PFSK-1 (cell line): ENCODE results near the gene NCAM2.

ENCODE experiments used
- FOXP2 ChIP-seq: optimal IDR thresholded peaks from 2 replicates; pipeline ENCODE3; 2011; ENCODE audit warnings: borderline replicate concordance, control low read depth, inconsistent platforms; ENCODE audit not compliant: insufficient read depth; ENCODE audit errors: extremely low read length, extremely low read depth
- POLR2AphosphoS5 ChIP-seq: IDR thresholded peaks from 2 replicates; pipeline ENCODE4 v1.6.1; 2012; ENCODE audit warnings: low read depth, mild to moderate bottlenecking, control low read depth, low read length, moderate library complexity
- SIN3A ChIP-seq: IDR thresholded peaks from 2 replicates; pipeline ENCODE4 v1.6.1; 2012; ENCODE audit warnings: mild to moderate bottlenecking, low read length, moderate library complexity, borderline replicate concordance; ENCODE audit not compliant: insufficient read depth
- TAF1 ChIP-seq: IDR thresholded peaks from 2 replicates; pipeline ENCODE4 v1.6.1; 2012; ENCODE audit warnings: low read length, control low read depth, borderline replicate concordance; ENCODE audit not compliant: insufficient read depth
- TF ChIP-seq, protein P1 (sequence below), 2 experiments: IDR thresholded peaks; 2 replicates each; pipeline versions ENCODE4 v1.6.1 to v1.8.0; 2011 to 2012; ENCODE audit warnings: low read depth in 2 of 2, low read length in 2 of 2, control low read depth in 1 of 2, inconsistent platforms in 1 of 2, mild to moderate bottlenecking in 1 of 2, moderate library complexity in 1 of 2; ENCODE audit not compliant: insufficient read depth in 1 of 2

NCAM2 gene

DNA sequence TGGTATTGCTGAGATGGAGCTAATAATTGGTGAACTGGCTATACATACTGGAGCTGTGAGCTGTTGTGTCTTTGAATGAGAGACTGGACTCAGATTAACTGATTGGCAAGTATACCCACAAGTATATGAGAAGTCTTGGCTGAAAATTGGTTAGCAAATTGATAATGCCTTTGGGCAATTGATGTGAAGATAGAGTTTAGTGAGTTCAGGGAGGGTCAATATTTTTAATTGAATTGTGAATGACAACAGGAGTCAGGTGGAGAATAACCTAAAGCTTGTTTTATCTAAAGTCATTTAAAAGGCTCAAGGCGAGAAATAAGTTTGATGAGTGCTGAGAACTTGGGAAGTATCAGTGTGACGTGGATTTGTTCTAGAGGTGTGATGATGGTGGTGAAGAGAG lies 27.5 kb downstream of the NCAM2 start:
- TF ChIP-seq SIN3A, result no peak
- no peak for TF ChIP-seq POLR2AphosphoS5
- TF ChIP-seq, protein P1, sequence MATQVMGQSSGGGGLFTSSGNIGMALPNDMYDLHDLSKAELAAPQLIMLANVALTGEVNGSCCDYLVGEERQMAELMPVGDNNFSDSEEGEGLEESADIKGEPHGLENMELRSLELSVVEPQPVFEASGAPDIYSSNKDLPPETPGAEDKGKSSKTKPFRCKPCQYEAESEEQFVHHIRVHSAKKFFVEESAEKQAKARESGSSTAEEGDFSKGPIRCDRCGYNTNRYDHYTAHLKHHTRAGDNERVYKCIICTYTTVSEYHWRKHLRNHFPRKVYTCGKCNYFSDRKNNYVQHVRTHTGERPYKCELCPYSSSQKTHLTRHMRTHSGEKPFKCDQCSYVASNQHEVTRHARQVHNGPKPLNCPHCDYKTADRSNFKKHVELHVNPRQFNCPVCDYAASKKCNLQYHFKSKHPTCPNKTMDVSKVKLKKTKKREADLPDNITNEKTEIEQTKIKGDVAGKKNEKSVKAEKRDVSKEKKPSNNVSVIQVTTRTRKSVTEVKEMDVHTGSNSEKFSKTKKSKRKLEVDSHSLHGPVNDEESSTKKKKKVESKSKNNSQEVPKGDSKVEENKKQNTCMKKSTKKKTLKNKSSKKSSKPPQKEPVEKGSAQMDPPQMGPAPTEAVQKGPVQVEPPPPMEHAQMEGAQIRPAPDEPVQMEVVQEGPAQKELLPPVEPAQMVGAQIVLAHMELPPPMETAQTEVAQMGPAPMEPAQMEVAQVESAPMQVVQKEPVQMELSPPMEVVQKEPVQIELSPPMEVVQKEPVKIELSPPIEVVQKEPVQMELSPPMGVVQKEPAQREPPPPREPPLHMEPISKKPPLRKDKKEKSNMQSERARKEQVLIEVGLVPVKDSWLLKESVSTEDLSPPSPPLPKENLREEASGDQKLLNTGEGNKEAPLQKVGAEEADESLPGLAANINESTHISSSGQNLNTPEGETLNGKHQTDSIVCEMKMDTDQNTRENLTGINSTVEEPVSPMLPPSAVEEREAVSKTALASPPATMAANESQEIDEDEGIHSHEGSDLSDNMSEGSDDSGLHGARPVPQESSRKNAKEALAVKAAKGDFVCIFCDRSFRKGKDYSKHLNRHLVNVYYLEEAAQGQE (IDR thresholded peaks at IDR 0.05; ENCODE audit: insufficient read depth in 1 of 2, low read depth in 2 of 2, low read length in 2 of 2), result no peak
- TF ChIP-seq FOXP2, result no peak
- TF ChIP-seq TAF1, result no peak

DNA sequence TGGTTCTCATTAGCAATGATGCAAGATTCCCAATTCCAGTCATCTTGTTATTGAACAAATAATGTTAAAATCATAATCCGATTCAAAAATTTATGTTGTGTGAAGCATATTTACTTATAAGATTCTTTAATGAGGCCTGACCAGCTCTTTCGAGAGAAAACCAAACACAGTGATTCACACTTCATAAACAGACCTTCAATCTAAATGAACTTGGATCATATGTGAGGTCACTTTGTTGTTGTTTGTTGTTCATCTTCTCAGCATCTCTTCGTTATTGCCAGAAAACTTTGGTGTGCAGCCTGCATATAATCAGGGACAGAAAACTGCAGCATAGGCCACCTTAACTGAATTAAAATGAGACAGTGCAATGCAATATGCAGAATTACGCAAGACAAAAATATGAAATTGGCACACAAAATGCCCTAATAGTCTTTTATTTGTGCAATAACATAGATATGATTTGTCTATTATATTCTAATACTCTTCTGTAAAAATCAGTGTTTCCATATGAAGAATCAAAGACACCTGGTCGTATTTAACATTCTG lies 30.1 kb downstream of the NCAM2 start:
- TF ChIP-seq, protein P1 (IDR thresholded peaks at IDR 0.05; ENCODE audit: insufficient read depth in 1 of 2, low read depth in 2 of 2, low read length in 2 of 2), result no peak
- TF ChIP-seq TAF1 (no peak), SIN3A (no peak)

DNA sequence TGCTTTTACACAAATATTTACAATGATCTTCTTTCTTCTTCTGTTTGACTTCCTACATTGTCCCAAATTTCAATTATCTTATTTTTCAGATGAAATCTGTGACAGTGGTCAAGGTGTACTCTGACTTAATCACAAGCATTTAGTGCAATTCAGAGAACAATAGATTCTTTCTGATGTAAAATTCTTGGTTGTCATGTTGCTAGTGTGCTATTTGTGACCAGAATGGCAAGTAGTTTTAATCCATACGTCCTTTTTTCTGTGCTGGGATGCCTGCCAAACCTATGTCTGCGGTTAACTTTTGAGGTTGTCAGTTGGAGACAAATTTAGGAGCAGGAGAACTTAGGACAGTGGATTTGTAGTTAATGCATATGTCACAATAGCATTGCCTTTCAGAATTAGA lies 31.0 kb downstream of the NCAM2 start:
- TF ChIP-seq, protein P1 (IDR thresholded peaks at IDR 0.05; ENCODE audit: insufficient read depth in 1 of 2, low read depth in 2 of 2, low read length in 2 of 2), result no peak
- TF ChIP-seq SIN3A (no peak), FOXP2 (no peak), TAF1 (no peak), POLR2AphosphoS5 (no peak)

DNA sequence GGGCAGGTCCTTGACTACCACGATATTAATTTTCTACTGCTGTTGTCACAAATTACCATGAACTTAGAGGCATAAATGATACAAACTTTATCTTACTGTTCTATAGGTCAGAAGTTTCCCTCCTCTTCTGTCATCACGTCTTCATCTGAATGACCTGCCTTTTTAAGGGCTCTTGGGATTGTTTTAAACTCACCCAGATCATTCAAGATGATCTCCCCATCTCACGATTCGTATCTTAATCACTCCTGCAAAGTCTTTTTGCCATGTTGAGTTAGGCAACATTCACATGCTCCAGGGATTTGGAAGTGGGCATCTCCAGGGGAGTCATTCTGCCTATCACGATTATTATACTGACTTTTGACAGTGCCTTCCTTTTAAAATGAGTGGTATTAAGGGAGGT lies 32.1 kb downstream of the NCAM2 start:
- no peak for TF ChIP-seq TAF1
- TF ChIP-seq, protein P1 (IDR thresholded peaks at IDR 0.05; ENCODE audit: insufficient read depth in 1 of 2, low read depth in 2 of 2, low read length in 2 of 2), result no peak
- no peak for TF ChIP-seq POLR2AphosphoS5
- TF ChIP-seq FOXP2, result no peak
- TF ChIP-seq SIN3A, result no peak

DNA sequence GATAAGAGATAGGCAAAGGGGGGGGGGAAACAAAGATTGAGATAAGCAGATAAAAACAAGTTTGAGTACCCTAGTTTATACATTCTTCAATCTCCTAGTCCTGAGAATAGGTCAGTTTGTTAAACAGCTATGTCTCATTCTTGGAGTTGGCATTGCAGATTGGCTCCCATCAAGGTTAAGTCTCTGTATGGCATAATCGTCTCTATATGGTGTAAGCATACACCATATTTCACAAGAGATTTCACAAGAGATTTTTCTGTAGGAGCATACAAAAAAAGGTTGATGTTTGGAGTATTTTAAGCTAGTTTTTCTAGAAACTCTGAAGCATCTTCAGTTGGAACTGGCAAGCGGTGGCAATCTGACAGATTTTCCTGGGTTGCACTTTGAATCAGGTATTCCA lies 35.8 kb downstream of the NCAM2 start:
- no peak for TF ChIP-seq TAF1
- TF ChIP-seq SIN3A, result no peak
- no peak for TF ChIP-seq POLR2AphosphoS5
- TF ChIP-seq, protein P1 (IDR thresholded peaks at IDR 0.05; ENCODE audit: insufficient read depth in 1 of 2, low read depth in 2 of 2, low read length in 2 of 2), result no peak
- no peak for TF ChIP-seq FOXP2
